H1 (cell line): ENCODE results near the gene FNDC3A. TPM values are rescaled to one million over a fixed set of nuclear protein-coding genes. Genes with fewer than 3 reads are reported as not detected.
A peak's percentile ranks its signal among the peaks of the same experiment; 100 is the strongest.

ENCODE experiments used
- CBX8 ChIP-seq: fragments of 300-800, 300-1000 bp; sonication (generic); IDR thresholded peaks from 2 replicates; pipeline ENCODE4 v1.7.1; 2016; ENCODE audit warnings: low read depth, low read length, borderline replicate concordance
- EZH2 ChIP-seq: fragments of 200-600 bp; sonication (generic); IDR thresholded peaks from 2 replicates; pipeline ENCODE4 v1.7.1; 2012; ENCODE audit warnings: low read depth, mild to moderate bottlenecking, moderate library complexity, low read length, inconsistent platforms; ENCODE audit not compliant: severe bottlenecking
- KDM5A ChIP-seq: fragments of 200-600 bp; IDR thresholded peaks from 2 replicates; pipeline ENCODE4 v1.7.1; 2012; ENCODE audit warnings: mild to moderate bottlenecking, low read length, inconsistent platforms, mixed read lengths
- POU5F1 ChIP-seq: IDR thresholded peaks from 2 replicates; pipeline ENCODE4 v1.6.1; 2011; ENCODE audit warnings: low read depth, mild to moderate bottlenecking, low read length, moderate library complexity
- RBBP5 ChIP-seq: IDR thresholded peaks from 2 replicates; pipeline ENCODE4 v1.7.1; 2012; ENCODE audit warnings: low read depth, mild to moderate bottlenecking, inconsistent platforms, low read length, moderate library complexity, borderline replicate concordance
- TEAD4 ChIP-seq: IDR thresholded peaks from 2 replicates; pipeline ENCODE4 v1.6.1; 2012; ENCODE audit warnings: low read depth, low read length, inconsistent platforms, mixed read lengths
- polyA plus RNA-seq, 7 experiments: library from polyadenylated mRNA; depleted of rRNA in 3 of 7; stranded (reverse) in 5 of 7; unstranded in 2 of 7; fragments of >200 nt in 5 of 7; fragments of 200-250 nt in 2 of 7; gene quantifications; 1 replicate in 5 of 7; 2 replicates in 1 of 7; 4 replicates in 1 of 7; pipeline versions ENCODE4 v1.2.1 to v1.2.3, GENCODE V29; 2011 to 2013; ENCODE audit warnings: missing spikeins in 2 of 7, mixed read lengths in 2 of 7
- total RNA-seq: library from RNA; stranded (reverse); fragmentation: NEBNext Ultra II Directional; extraction: Animal tissue kit (Norgen Biotek cat#: 25700); gene quantifications from 2 replicates; pipeline ENCODE4 v1.2.1, GENCODE V29; 2021

The FNDC3A gene
- total and polyA plus RNA-seq, 2 of the 8 experiments (the other 6 are each of a cell fraction or from before 2014, with no cell fraction given), result 14.6 to 26.0 TPM

DNA sequence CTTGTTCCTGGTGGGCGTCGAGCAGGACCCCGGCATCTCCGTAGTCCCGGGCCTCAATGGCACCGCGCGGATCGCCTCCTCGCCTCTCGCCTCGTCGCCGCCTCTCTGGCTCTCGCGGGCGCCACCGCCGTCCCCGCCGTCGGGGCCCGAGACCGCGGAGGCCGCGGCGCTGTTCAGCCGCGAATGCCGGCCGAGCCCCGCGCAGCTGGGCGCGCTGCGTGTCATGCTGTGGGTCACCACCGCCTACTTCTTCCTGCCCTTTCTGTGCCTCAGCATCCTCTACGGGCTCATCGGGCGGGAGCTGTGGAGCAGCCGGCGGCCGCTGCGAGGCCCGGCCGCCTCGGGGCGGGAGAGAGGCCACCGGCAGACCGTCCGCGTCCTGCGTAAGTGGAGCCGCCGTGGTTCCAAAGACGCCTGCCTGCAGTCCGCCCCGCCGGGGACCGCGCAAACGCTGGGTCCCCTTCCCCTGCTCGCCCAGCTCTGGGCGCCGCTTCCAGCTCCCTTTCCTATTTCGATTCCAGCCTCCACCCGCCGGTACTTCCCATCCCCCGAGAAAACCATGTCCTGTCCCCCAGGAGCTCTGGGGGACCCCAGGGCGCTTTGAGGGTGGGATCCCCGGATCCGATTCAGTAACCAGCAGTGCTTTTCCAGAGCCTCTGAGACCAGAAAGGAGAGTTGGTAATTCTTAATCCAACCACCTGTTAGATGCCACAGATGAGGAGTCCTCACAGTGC is 245.3 kb downstream of the FNDC3A start (continued):
- TF ChIP-seq KDM5A (no peak), POU5F1 (no peak), CBX8 (no peak), EZH2 (peak; percentile 94), TEAD4 (no peak), RBBP5 (0 out of 2 replicates have a peak, but pooled peaks have one; percentile 54)
- TF ChIP-seq, all 59 proteins: peak for 5
